Heart left ventricle (tissue), 13 donors: Measurements from ENCODE around the gene PRR29.

Source experiments
- POLR2A ChIP-seq, 2 donors: fragments of 450-650 bp; IDR thresholded peaks; one replicate each; pipeline ENCODE4 v1.6.1; 2017; ENCODE audit warnings: antibody characterized with exemption in 2 of 2, mild to moderate bottlenecking in 2 of 2, moderate library complexity in 2 of 2
- TF ChIP-seq, protein P1 (sequence below), 12 donors: fragments of 200-600 bp; sonication (generic) in 4 of 12; IDR thresholded peaks; one replicate each; pipeline versions ENCODE4 v1.5.0 to v1.8.0; 2018 to 2022; ENCODE audit warnings: antibody characterized with exemption in 12 of 12, mild to moderate bottlenecking in 5 of 12
- donor health status: ischemic (EF 13 %, LVEDD 7.1; RV severe dilation, severe dysfunction).
- donor health status: DM: no; HTN: yes; CAD: no.
- donor health status: DM: no; HTN: no; CAD: no.
- donor health status: ischemic (EF 25% LVEDD 6.9; RV normal size, moderate dysfunction).
- donor health status: ischemic (EF 25% LVEDD 5.7; RV mildly dilated, moderate dysfunction).
- donor health status: ischemic (EF 35%, LVEDD 5.7; RV mildly dilated, moderate dysfunction).
- donor health status: nonischemic (EF 11% LVEDD 7.7; RV severe dilation, severe dysfunction).
- donor health status: DM: yes; HTN: yes; CAD: no.
- donor health status: PGD.
- donor health status: ischemic (EF 29% LVEDD 5.4; RV normal size, mild dysfunction).
- donor health status: nonischemic (EF 23%, LVEDD 6.1; RV moderate dilation, normal function).

DNA sequence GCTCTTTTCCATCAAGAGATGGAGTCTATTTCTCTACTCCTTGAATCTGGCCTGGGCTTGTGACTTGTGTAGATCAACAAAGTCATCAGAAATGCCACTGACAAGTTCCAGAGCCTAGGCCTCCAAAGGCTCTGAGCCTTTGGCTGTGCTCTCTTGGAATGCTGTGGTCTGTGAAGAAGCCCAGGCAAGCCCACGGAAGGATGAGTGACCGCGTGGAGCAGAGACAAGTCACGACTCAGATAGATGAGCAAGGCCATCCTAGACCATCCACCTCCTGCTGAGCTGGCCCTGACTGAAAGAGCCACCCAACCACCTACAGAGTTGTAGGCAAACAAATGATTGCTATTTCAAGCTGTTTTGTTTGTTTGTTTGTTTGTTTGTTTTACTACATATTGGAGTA lies 33.9 kb downstream of the PRR29 start:
- TF ChIP-seq, protein P1, sequence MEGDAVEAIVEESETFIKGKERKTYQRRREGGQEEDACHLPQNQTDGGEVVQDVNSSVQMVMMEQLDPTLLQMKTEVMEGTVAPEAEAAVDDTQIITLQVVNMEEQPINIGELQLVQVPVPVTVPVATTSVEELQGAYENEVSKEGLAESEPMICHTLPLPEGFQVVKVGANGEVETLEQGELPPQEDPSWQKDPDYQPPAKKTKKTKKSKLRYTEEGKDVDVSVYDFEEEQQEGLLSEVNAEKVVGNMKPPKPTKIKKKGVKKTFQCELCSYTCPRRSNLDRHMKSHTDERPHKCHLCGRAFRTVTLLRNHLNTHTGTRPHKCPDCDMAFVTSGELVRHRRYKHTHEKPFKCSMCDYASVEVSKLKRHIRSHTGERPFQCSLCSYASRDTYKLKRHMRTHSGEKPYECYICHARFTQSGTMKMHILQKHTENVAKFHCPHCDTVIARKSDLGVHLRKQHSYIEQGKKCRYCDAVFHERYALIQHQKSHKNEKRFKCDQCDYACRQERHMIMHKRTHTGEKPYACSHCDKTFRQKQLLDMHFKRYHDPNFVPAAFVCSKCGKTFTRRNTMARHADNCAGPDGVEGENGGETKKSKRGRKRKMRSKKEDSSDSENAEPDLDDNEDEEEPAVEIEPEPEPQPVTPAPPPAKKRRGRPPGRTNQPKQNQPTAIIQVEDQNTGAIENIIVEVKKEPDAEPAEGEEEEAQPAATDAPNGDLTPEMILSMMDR (IDR thresholded peaks at IDR 0.05), result no peak
- no peak for TF ChIP-seq POLR2A (IDR thresholded peaks at IDR 0.05)
